Effector memory CD4-positive, alpha-beta T cell (primary cell): ENCODE results near the gene POLD3.
"Not testable (repeated sequence)": the region's sequence is repeated elsewhere in the genome, so short reads cannot be mapped to it uniquely, and the experiment has no call there.

Experiments
- DNase-seq, 3 donors: peaks; one replicate each; pipeline ENCODE4 v3.0.0-alpha.2; 2020
- H3K27ac ChIP-seq: 2 replicates; pipeline ENCODE4 v1.7.0; 2013; ENCODE audit warnings: mild to moderate bottlenecking, low read length, moderate library complexity; ENCODE audit not compliant: insufficient read depth, poor library complexity, severe bottlenecking
- H3K27me3 ChIP-seq: replicated peaks from 2 replicates; pipeline ENCODE4 v1.7.0; 2013; ENCODE audit warnings: mild to moderate bottlenecking, low read length; ENCODE audit not compliant: insufficient read depth, control insufficient read depth, poor library complexity, severe bottlenecking
- H3K36me3 ChIP-seq: 2 replicates; pipeline ENCODE4 v1.7.0; 2013; ENCODE audit warnings: mild to moderate bottlenecking, low read length, moderate library complexity; ENCODE audit not compliant: control insufficient read depth, insufficient read depth
- H3K4me1 ChIP-seq: 2 replicates; pipeline ENCODE4 v1.7.0; 2013; ENCODE audit warnings: low read length, mild to moderate bottlenecking; ENCODE audit not compliant: control insufficient read depth, insufficient read depth, poor library complexity, severe bottlenecking
- H3K4me3 ChIP-seq: 2 replicates; pipeline ENCODE4 v1.7.0; 2013; ENCODE audit warnings: low read length, low read depth, mild to moderate bottlenecking; ENCODE audit not compliant: insufficient read depth, poor library complexity, severe bottlenecking
- H3K9me3 ChIP-seq: 2 replicates; pipeline ENCODE4 v1.7.0; 2013; ENCODE audit warnings: mild to moderate bottlenecking, low read length, moderate library complexity; ENCODE audit not compliant: control insufficient read depth

Gene POLD3

GRCh38 chr11:74646954-74647353, 54.6 kb downstream of the POLD3 start:
- no peak overlapping the region for H3K27ac ChIP-seq
- no peaks in the 10 kb centered on the region for H3K4me1 ChIP-seq
- peaks cover 3% of the 10 kb centered on the region for H3K36me3 ChIP-seq
- no peaks in the 10 kb centered on the region for H3K27me3 ChIP-seq
- H3K4me3 ChIP-seq, result no peak overlapping the region
- no peaks in the 10 kb centered on the region for H3K9me3 ChIP-seq
- DNase-seq, result no peak

DNA sequence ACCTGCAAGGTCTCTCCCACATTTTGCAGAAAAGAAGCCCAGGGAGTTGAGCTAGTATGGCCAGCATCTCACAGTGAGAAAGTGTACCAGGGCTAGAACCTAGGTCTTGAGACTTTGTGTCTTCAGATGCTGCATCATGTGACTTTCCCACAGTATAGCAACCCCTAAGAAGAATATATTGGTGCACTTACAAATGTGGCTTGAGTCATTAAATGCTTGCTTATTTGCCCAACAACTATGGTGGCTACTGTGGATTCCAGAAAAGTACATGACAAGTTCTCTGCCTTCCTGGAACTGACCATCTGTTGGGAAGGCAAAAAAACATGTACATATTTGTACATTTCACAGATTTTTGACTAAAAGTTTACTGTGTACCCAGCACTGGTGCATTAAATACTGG, 55.0 kb downstream of the POLD3 start:
- Histone ChIP-seq H3K27ac (no peak overlapping the region), H3K4me1 (no peaks in the 10 kb centered on the region), H3K9me3 (no peaks in the 10 kb centered on the region), H3K4me3 (no peak overlapping the region), H3K36me3 (peaks cover 2% of the 10 kb centered on the region), H3K27me3 (no peaks in the 10 kb centered on the region)
- DNase-seq, result no peak

GRCh38 chr11:74647831-74648230, 55.4 kb downstream of the POLD3 start:
- Histone ChIP-seq H3K36me3 (no peaks in the 10 kb centered on the region), H3K27ac (no peak overlapping the region)

DNA sequence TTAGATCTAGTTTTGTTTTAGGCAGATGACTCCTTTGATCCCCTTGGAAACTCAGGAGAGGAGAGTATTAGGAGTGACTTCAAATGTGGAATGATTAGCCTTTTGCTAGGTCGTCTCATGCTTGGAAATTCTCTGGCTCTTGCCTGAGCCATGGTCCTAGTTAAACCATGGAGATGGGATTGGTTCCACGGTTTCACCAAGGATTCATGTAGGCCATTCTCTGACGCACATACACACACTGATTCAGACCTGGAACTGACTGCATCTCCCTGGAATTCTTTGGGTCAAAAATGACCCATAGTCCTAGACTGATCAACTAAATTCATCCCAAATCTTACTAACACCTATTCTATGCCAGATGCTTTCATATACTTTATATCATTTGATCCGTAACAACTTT, 56.5 kb downstream of the POLD3 start:
- DNase-seq, result no peak
- Histone ChIP-seq H3K27ac (no peak overlapping the region), H3K9me3 (no peaks in the 10 kb centered on the region), H3K4me1 (no peaks in the 10 kb centered on the region), H3K27me3 (no peaks in the 10 kb centered on the region), H3K36me3 (no peaks in the 10 kb centered on the region), H3K4me3 (no peak overlapping the region)

More at GRCh38 chr11:74647831-74648230, 55.4 kb downstream of the POLD3 start:
- no peaks in the 10 kb centered on the region for H3K27me3 ChIP-seq
- no peak overlapping the region for H3K4me3 ChIP-seq
- H3K9me3 ChIP-seq, result no peaks in the 10 kb centered on the region
- DNase-seq, result no peak
- no peaks in the 10 kb centered on the region for H3K4me1 ChIP-seq

GRCh38 chr11:74650498-74650897, 58.1 kb downstream of the POLD3 start:
- Histone ChIP-seq H3K4me1 (no peaks in the 10 kb centered on the region), H3K4me3 (no peak overlapping the region), H3K9me3 (no peaks in the 10 kb centered on the region), H3K27me3 (no peaks in the 10 kb centered on the region), H3K27ac (no peak overlapping the region), H3K36me3 (no peaks in the 10 kb centered on the region)
- DNase-seq, result no peak

DNA sequence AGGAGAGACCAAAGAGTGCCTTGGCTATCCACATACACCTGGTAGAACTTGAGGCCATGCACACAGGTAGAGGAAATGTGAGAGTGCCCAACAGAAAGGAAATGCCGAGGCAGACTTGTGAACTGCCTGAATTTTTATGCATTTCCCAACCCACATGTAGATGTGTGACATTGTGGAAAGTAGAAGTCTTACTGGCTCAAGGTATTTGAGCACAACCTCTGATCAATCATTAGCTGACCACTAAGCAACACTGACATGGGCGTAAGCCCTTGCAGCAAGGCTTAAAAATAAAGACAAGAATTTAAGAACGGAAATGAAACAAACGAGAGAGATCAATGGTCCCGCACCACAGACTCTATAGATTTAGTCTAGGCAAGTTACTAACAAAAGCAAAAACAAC, 62.6 kb downstream of the POLD3 start:
- Histone ChIP-seq H3K27me3 (no peaks in the 10 kb centered on the region), H3K27ac (no peak overlapping the region), H3K4me1 (no peaks in the 10 kb centered on the region), H3K4me3 (no peak overlapping the region), H3K36me3 (no peaks in the 10 kb centered on the region), H3K9me3 (no peaks in the 10 kb centered on the region)
- no peak for DNase-seq

DNA sequence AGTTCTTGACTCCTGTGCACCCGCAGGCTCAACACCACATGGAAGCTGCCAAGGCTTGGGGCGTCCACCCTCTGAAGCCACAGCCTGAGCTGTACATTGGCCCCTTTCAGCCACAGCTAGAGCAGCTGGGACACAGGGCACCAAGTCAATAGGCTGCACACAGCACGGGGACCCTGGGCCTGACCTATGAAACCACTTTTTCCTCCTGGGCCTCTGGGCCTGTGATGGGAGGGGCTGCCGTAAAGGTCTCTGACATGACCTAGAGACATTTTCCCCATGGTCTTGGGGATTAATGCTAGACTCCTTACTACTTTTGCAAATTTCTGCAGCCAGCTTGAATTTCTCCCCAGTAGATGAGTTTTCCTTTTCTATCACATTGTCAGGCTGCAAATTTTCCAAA, 66.7 kb downstream of the POLD3 start:
- not testable (repeated sequence) for H3K4me3 ChIP-seq, DNase-seq, H3K9me3 ChIP-seq, H3K27ac ChIP-seq, H3K4me1 ChIP-seq, H3K27me3 ChIP-seq, H3K36me3 ChIP-seq

DNA sequence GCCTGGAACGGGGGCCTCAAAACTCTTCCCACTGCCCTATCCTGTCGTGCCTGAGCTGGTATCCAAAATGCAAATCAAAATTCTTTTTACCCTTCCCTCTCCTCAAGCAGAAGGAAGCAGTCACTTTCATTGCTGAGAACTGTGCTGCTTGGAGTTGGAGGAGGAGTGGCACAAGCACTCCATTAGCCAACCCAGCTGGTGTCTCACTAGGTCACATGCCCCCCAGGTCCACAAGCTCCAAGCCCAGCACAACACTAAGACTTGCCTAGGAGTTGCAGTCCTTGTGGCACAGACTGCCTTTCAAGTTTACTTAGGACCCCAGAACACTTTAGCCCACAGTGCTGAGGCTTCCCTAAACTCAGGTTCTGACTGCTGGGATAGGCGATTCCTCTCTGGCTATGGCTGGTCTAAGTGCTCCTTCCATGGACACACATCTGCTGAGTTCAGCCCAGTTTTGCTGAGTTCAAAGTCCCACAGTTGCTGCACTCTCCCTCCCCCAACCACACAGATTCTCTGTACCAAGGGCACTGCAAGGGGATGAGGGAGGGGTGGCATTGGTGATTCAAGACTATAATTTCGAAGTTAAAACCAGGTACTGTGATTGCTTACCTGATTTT, 70.2 kb downstream of the POLD3 start:
- Histone ChIP-seq H3K9me3 (no peaks in the 10 kb centered on the region), H3K4me1 (no peaks in the 10 kb centered on the region), H3K27me3 (no peaks in the 10 kb centered on the region), H3K27ac (no peak overlapping the region), H3K36me3 (no peaks in the 10 kb centered on the region), H3K4me3 (no peak overlapping the region)
- DNase-seq, result no peak

DNA sequence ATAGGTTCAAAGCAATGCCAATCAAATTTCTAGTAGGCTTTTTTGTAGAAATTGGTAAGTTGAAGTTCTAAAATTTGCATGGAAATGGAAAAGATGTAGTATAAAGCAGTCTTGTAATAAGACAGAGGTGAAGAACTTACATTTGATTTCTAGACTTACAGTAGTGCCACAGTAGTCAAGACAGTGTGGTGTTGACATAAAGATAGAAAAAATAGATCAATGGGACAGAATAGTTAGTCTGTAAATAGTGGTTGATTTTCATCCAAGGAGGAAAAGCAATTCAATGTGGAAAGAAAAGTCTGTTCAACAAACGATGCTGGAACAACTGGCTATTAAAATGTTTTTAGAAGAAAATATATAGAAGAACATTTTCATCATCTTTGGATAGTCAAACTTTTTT, 70.9 kb downstream of the POLD3 start:
- Histone ChIP-seq H3K36me3 (no peaks in the 10 kb centered on the region), H3K9me3 (no peaks in the 10 kb centered on the region), H3K27ac (no peak overlapping the region), H3K4me1 (no peaks in the 10 kb centered on the region), H3K27me3 (no peaks in the 10 kb centered on the region), H3K4me3 (no peak overlapping the region)
- no peak for DNase-seq

DNA sequence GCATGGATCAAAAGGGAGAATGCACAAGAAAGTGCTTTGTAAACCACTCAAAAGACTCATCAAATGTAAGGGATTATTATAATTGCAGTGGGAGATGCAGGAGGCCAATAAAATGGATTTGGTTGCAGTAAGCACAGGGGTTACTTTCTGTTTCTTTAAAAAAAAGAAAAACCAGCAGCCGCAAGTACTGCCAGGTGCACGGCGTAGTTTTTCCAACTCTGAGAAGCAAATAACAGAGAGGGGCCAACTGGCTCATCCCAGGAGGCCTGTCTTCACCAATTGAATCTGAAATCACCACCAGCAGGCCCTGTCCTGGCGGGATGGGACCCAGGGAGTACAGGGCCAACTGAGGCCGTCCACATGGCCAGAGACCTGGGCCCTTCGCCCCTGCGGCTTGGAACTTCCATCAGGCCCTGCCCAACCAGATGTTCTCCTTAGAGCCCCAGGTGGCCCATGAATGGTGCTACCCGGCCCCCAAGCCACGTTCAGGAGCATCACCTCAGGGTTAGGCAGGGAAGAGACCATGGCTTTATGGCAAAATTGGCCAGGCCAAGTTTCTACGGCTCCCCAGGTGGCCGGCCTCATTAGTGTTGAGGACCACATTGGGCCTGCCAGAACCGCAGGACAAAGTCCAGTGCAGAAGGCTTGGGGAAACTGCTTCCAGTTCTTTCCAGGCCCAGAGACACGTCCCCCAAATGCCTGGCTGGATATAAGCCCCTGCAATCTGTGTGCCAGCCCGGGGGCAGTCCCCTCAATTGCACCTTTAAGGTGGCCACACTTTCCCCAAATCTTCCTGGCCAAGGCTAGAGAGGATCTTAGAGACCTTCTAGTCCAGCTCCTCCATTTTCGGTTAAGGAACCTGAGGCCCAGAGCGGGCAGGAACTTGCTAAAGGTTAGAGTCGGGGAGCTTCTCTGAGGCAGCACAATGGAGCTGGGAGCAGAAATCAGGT, 77.1 kb downstream of the POLD3 start:
- no peaks in the 10 kb centered on the region for H3K36me3 ChIP-seq
- H3K4me1 ChIP-seq, result no peaks in the 10 kb centered on the region
- H3K27me3 ChIP-seq, result no peaks in the 10 kb centered on the region
- no peak for DNase-seq
- H3K9me3 ChIP-seq, result no peaks in the 10 kb centered on the region
- H3K4me3 ChIP-seq, result no peak overlapping the region
- no peak overlapping the region for H3K27ac ChIP-seq
